Measurements from ENCODE around the gene TCEANC.
A peak's percentile ranks its signal among the peaks of the same experiment; 100 is the strongest.
"Not testable (repeated sequence)": the region's sequence is repeated elsewhere in the genome, so short reads cannot be mapped to it uniquely, and the experiment has no call there.

The TCEANC gene

GRCh38 chrX:13658602-13659001 is 5.7 kb downstream of the TCEANC start:
- DNase-seq (ENCODE audit: low spot score): peak; percentile 61

DNA sequence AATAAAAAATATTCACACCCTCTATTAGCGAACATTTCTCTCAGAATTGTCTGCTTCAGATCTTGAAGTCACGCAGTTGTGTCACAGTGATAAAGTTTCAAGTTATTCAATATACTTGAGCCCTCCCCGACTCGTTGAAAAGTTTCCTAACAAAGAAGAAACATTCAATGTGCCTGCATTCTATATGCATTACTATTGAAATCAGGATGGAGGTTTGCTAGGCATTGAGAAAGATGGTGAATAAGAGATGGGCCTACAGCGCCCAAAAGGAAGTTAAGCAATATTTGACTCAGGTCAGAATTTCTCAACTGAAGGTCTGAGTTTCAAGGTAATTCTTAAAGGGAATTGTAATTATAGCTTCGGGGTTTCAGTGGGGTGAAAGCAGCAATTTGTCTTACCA is 6.1 kb downstream of the TCEANC start:
- DNase-seq (ENCODE audit: low spot score): peak; percentile 21

GRCh38 chrX:13661735-13662288 is 8.9 kb downstream of the TCEANC start:
- no peak for DNase-seq (ENCODE audit: low spot score)

DNA sequence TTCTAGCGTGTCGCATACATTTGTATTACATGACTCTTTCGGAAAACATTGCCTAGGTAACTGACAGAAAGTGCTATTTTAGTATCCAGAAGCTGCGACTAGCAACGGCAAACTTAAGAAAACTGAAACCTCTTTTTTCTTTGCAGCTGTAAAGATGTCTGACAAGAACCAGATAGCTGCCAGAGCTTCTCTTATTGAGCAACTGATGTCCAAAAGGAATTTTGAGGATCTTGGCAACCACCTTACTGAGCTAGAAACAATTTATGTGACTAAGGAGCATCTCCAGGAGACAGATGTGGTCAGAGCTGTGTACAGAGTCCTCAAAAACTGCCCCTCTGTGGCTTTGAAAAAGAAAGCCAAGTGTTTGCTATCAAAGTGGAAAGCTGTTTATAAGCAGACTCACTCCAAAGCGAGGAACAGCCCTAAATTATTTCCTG is 9.4 kb downstream of the TCEANC start:
- DNase-seq (ENCODE audit: low spot score): no peak

GRCh38 chrX:13664020-13664419 is 11.1 kb downstream of the TCEANC start:
- peak; percentile 52 for DNase-seq (ENCODE audit: low spot score)

DNA sequence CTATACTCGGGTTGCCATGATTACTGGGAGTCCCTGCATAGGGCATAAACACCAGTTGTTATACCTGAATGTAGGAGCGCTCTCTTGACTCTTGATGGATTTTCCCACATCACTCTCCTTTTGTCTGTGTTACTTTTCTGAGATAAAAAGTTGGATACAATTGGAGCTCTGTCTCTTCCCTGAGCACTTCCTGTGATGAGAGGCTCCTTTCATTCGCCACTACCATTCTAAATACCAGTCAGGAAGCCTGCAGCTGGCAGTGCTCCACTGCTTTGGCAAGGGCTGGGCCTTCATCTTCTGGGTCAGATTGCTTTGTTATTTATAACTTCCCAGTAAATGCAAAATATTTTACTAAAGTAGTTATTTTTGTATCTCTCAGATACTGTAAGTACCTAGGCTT is 13.9 kb downstream of the TCEANC start:
- DNase-seq (ENCODE audit: low spot score): no peak

DNA sequence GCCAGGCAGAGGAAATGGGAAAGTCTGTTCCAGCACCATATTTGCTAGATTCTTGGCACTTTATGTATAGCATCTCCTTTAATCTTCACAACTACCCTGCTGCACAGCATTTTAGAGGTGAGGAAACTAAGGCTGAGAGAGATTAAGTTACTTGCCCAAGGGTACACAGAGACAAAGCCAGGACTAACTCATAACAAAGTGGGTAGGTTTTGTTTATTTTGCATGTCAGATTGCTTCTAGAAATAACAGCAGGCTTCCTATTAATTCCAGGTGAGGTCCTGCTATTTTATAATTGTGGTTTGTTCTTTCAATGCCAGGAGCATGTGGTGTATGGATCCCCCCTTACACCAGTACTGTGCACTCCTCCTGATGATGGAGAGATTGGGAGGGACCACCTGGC is 15.0 kb downstream of the TCEANC start:
- no peak for DNase-seq (ENCODE audit: low spot score)

DNA sequence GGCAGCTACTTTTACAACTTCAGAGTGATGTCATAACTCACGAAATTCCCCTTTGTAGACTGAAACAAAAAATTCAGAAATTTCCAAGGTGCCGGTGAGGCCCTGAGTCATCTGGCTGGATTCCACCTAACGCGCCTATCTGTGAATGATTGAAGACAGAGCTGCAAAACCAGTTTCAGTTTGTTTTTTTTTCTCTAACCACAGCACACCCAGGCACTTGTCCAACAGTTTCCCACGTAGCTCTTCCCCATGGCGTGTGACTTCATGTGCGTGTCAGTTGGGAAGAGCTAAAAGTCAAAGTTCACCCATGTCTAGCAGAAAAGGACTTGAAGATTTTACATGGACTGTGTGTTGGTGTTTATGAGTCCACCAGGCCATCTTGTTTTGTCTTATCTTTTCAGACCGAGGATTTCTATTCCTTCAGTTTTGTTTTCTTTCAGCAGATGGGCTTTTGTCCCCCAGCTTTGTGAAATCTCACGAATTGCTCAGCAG is 16.4 kb downstream of the TCEANC start:
- DNase-seq (ENCODE audit: low spot score): peak; percentile 99

DNA sequence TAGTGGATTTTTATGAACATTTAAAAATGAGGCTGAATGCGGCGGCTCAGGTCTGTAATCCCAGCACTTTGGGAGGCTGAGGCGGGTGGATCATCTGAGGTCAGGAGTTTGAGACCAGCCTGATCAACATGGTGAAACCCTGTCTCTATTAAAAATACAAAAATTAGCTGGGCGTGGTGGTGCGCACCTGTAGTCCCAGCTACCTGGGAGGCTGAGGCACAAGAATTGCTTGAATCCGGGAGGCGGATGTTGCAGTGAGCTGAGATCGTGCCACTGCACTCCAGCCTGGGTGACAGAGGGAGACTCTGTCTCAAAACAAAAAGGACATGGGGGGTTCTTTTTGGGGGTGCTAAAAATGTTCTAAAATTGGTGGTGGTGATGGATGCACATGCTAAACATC is 16.8 kb downstream of the TCEANC start:
- DNase-seq (ENCODE audit: low spot score): not testable (repeated sequence)

DNA sequence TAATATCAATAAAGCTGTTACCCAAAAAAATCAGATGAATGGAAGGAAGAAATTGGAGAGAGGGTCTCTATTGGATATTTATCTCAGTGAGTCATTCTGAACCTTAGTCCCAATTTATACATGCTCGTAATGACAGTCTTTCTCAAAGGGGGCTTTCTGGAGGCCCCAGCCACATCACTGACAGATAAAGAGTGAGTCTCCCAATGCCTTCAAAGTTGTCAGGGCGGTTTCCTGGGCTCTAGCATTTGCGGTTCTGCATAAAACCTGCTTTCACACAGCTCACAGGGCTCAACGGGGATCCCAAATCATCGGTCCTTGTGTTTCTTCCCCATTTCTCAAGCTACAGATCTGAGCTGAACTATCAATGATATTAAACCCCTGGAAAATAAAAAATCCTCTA is 17.3 kb downstream of the TCEANC start:
- no peak for DNase-seq (ENCODE audit: low spot score)

DNA sequence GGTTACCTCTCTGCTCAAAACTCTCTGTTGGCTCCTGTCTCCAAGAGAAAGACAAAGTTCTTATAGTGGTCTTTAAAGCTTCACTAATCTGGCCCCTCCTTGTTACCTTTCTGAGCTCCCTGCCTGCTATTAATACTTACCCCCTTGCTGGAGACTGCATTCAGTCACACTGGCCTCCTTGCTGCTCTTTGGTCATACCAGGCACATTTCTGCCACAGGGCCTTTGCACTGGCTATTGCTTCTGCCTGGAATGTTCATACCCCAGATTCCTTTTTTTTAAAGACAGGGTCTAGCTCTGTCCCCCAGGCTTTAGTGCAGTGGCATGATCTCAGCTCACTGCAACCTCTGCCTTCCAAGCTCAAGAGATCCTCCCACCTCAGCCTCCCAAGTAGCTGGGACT is 20.1 kb downstream of the TCEANC start:
- no peak for DNase-seq (ENCODE audit: low spot score)

DNA sequence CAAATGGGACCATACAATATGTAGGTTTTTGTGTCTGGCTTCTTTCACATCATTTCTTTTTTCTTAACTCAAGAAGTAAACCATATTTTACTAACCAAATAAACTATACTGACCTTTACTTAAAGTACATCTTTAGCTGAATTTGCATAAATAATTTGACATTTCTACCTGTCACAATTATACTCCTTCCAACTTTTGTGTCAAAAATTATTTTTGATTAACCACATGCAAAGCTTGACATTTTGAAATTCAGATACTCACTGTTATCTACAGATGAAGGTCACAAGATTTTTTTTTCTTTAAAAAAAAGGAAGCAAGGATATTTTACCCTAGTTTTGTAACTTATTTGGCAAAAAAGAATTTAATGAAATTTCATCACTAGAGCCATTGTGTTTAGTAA is 23.9 kb downstream of the TCEANC start:
- DNase-seq (ENCODE audit: low spot score): no peak

DNA sequence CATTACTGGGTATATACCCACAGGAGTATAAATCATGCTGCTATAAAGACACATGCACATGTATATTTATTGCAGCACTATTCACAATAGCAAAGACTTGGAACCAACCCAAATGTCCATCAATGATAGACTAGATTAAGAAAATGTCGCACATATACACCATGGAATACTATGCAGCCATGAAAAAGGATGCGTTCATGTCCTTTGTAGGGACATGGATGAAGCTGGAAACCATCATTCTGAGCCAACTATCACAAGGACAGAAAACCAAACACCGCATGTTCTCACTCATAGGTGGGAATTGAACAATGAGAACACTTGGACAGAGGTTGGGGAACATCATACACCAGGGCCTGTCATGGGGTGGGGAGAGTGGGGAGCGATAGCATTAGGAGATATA is 26.8 kb downstream of the TCEANC start:
- not testable (repeated sequence) for DNase-seq (ENCODE audit: low spot score)

DNA sequence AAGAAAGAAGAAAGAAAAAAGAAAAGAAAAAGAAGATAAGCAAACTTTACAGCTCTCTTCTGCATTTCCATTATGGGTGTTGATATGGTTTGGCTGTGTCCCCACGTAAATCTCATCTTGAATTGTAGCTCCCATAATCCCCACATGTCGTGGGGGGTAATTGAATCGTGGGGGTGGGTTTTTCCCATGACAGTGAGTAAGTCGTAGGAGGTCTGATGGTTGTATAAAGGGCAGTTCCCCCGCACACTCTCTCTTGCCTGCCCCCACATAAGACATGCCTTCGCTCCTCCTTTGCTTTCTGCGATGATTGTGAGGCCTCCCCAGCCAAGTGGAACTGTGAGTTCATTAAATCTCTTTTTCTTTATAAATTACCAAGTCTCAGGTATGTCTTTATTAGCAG is 28.7 kb downstream of the TCEANC start:
- DNase-seq (ENCODE audit: low spot score): no peak

GRCh38 chrX:13684361-13684760 is 31.4 kb downstream of the TCEANC start:
- DNase-seq (ENCODE audit: low spot score): no peak

GRCh38 chrX:13685126-13685763 is 32.3 kb downstream of the TCEANC start:
- peak; percentile 73 for DNase-seq (ENCODE audit: low spot score)

DNA sequence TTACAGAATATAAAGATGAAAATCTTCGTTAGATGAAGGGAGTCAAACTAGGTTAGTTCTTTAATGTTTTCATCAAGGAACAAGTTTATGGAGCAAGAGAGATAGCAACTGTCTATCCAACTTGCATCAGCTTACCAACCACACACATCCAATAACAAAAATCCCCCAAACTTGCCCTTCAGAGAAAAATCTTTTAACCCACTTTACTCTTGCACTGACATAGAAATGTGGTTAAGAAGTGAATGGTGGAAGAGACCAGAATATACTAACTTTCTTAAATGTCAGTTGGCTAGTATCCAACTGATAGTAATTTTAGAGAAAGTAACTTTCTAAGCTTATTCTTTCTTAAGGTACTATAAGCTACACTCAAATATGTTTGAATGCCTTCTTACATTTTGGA is 34.3 kb downstream of the TCEANC start:
- no peak for DNase-seq (ENCODE audit: low spot score)

DNA sequence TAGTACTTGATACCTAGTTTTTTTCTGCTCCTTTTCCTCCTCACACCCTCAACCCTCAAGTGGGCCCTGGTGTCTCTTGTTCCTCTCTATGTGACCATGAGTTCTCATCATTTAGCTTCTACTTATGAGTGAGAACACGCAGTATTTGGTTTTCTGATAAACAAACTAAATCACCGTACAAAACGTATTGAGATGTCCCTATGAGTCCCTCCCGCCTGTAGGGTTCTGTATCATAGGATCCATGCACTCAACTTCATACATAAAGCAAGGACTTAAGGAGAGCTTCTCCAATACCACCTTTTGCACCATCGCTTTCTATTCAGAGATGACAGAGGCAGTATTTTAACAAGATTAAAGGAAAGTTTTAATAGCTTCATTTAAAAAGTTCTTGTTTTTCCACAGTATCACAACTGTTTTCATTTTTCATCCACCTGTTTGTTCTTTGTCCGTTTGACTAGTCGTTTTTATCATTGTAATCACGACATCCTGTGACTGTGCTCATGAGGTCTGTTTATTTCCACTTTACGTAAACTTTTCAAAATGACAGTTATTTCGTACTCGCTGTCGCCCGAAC is 35.5 kb downstream of the TCEANC start:
- DNase-seq (ENCODE audit: low spot score): no peak

GRCh38 chrX:13688958-13689740 is 36.2 kb downstream of the TCEANC start, which contains the start of gene RAB9A:
Gene RAB9A, plus strand, starts transcription at chrX:13689128. Its CDS starts 19,619 bp downstream, at chrX:13708747.
- DNase-seq (ENCODE audit: low spot score): peak; percentile 85

DNA sequence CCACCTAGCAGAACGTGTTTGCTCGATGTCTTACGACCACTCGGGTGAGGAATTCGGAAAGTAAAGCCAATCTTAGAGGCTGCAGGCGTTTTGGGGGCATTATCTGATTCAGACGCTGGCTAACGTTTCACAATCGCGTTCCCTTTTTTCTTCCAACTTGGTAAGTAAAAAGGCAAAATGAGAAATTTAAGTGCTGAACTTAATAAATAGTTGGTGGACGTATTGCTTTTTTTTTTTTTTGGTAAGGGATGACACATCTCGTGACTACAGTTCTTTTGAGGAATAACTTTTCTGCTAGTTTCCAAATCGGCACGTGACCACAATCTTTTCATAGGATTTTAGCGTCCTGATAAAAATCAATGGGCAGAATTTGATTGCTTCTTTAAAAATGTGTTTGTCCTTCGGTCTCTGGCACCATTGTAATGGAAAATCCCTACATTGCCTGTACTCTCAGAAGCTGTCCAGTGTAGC is 36.8 kb downstream of the TCEANC start:
- DNase-seq (ENCODE audit: low spot score): no peak

DNA sequence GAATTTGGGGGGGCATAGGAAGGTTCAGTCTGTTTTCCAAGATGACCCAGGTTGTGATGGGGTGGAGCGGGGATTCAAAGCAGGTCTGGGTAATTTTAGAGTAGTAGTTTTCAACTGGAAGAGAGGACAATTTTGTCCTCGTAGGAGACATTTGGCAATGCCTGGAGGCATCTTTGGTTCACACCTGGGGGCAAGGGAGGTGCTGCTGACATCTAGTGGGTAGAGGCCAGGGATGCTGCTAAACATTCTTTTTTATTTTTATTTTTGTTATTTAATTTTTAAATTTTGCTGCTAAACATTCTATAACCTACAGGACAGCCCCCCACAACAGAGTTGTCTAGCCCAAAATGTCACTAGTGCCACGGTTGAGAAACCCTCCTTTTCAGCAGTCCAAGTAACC is 37.9 kb downstream of the TCEANC start:
- peak; percentile 23 for DNase-seq (ENCODE audit: low spot score)

GRCh38 chrX:13691841-13692371 is 39.0 kb downstream of the TCEANC start:
- DNase-seq (ENCODE audit: low spot score): peak; percentile 77
